Retinal pigment epithelial cell (primary cell): ENCODE measurements around the gene GRM8.
"Not testable (repeated sequence)": the region's sequence is repeated elsewhere in the genome, so short reads cannot be mapped to it uniquely, and the experiment has no call there.

Experiments used
- DNase-seq: peaks from one replicate; pipeline ENCODE4 v3.0.0-alpha.2; 2010; ENCODE audit warnings: low read depth
- H3K4me3 ChIP-seq: 2 replicates; pipeline ENCODE4 v1.5.1; 2011; ENCODE audit warnings: mild to moderate bottlenecking, low read length, control low read depth, moderate library complexity
- CTCF ChIP-seq: conservative IDR thresholded peaks from 2 replicates; pipeline ENCODE4 v1.5.1; 2011; ENCODE audit warnings: low read depth, low read length, control low read depth, inconsistent platforms

Gene GRM8

GRCh38 chr7:126930166-126930565 is 322.6 kb downstream of the GRM8 start:
- no peak overlapping the region for H3K4me3 ChIP-seq
- TF ChIP-seq CTCF, result no peak
- DNase-seq, result no peak

GRCh38 chr7:126924477-126924876 is 328.3 kb downstream of the GRM8 start:
- H3K4me3 ChIP-seq, result no peak overlapping the region
- TF ChIP-seq CTCF, result no peak
- DNase-seq, result no peak

GRCh38 chr7:126911627-126912026 is 341.1 kb downstream of the GRM8 start:
- not testable (repeated sequence) for H3K4me3 ChIP-seq, DNase-seq

- H3K4me3 ChIP-seq, DNase-seq: not testable (repeated sequence)
Measured at GRCh38 chr7:126908564-126908963, 344.2 kb downstream of the GRM8 start.

- not testable (repeated sequence) for H3K4me3 ChIP-seq, DNase-seq
Measured at GRCh38 chr7:126907657-126908056, 345.1 kb downstream of the GRM8 start.

- H3K4me3 ChIP-seq, DNase-seq: not testable (repeated sequence)
Measured at GRCh38 chr7:126905255-126905654, 347.5 kb downstream of the GRM8 start.

- not testable (repeated sequence) for DNase-seq, H3K4me3 ChIP-seq
Measured at GRCh38 chr7:126901041-126901765, 351.5 kb downstream of the GRM8 start.

- DNase-seq, H3K4me3 ChIP-seq: not testable (repeated sequence)
Measured at GRCh38 chr7:126887980-126888379, 364.8 kb downstream of the GRM8 start.

- not testable (repeated sequence) for DNase-seq, H3K4me3 ChIP-seq
Measured at GRCh38 chr7:126887560-126887959, 365.2 kb downstream of the GRM8 start.

- DNase-seq, H3K4me3 ChIP-seq: not testable (repeated sequence)
Measured at GRCh38 chr7:126882730-126883129, 370.0 kb downstream of the GRM8 start.

GRCh38 chr7:126881908-126882307 is 370.8 kb downstream of the GRM8 start:
- H3K4me3 ChIP-seq, DNase-seq: not testable (repeated sequence)

- TF ChIP-seq CTCF, result no peak
- no peak for DNase-seq
- no peak overlapping the region for H3K4me3 ChIP-seq
Measured at GRCh38 chr7:126881315-126881714, 371.4 kb downstream of the GRM8 start.

GRCh38 chr7:126876536-126876935 is 376.2 kb downstream of the GRM8 start:
- DNase-seq, H3K4me3 ChIP-seq: not testable (repeated sequence)
